H1 (cell line): ENCODE results near the gene LDHB. TPM values are rescaled to one million over a fixed set of nuclear protein-coding genes. Genes with fewer than 3 reads are reported as not detected.

Experiments
- CTCF ChIA-PET: fragments of 300-600 bp; sonication (Branson Sonifier 250); formaldehyde crosslinking; loops from one replicate; lab custom pipeline; 2021; ENCODE audit not compliant: partially characterized antibody; lab: Charles Lee
- POLR2A ChIA-PET: fragments of 300-600 bp; sonication (Branson Sonifier 250); formaldehyde crosslinking; loops from one replicate; lab custom pipeline; 2021; ENCODE audit warnings: inconsistent platforms; ENCODE audit not compliant: partially characterized antibody; lab: Charles Lee
- DNase-seq, 2 experiments: peaks; one replicate each; pipeline versions ENCODE4 v3.0.0 to v3.0.0-alpha.2; 2010 to 2022; ENCODE audit warnings: low spot score in 2 of 2, low read depth in 1 of 2, mixed read lengths in 1 of 2
- FAIRE-seq: peaks from 2 replicates; lab custom pipeline; 2011; peaks lifted over from hg19 to GRCh38; lab: Jason Lieb, UNC
- H2AFZ ChIP-seq: 2 replicates; pipeline ENCODE4 v1.8.1; 2012; ENCODE audit warnings: low read length, inconsistent platforms
- H2AK5ac ChIP-seq: 2 replicates; pipeline ENCODE4 v1.6.1; 2013; ENCODE audit warnings: low read depth, low read length
- H2BK120ac ChIP-seq: replicated peaks from 2 replicates; pipeline ENCODE3; 2013; ENCODE audit warnings: low read depth, low read length, inconsistent platforms
- H2BK12ac ChIP-seq: 2 replicates; pipeline ENCODE4 v1.6.1; 2013; ENCODE audit warnings: low read depth, low read length
- H2BK15ac ChIP-seq: 2 replicates; pipeline ENCODE4 v1.6.1; 2013; ENCODE audit warnings: low read length
- H2BK20ac ChIP-seq: 2 replicates; pipeline ENCODE4 v1.6.1; 2013; ENCODE audit warnings: low read length
- H2BK5ac ChIP-seq: 2 replicates; pipeline ENCODE4 v1.6.1; 2013; ENCODE audit warnings: low read depth, low read length
- H3K14ac ChIP-seq: 2 replicates; pipeline ENCODE4 v1.6.1; 2013; ENCODE audit warnings: inconsistent platforms; ENCODE audit not compliant: insufficient read length
- H3K18ac ChIP-seq: 2 replicates; pipeline ENCODE4 v1.6.1; 2013; ENCODE audit warnings: low read length; ENCODE audit errors: extremely low read depth
- H3K23ac ChIP-seq: 2 replicates; pipeline ENCODE4 v1.6.1; 2013; ENCODE audit warnings: inconsistent platforms; ENCODE audit not compliant: insufficient read length
- H3K23me2 ChIP-seq: 2 replicates; pipeline ENCODE4 v1.6.1; 2013; ENCODE audit warnings: low read depth, low read length
- H3K27ac ChIP-seq: 2 replicates; pipeline ENCODE4 v1.6.1; 2011; ENCODE audit warnings: low read depth, low read length, inconsistent platforms
- H3K27me3 ChIP-seq, 4 experiments: replicated peaks in 1 of 4; 1 replicate in 1 of 4; 2 replicates in 3 of 4; pipeline versions ENCODE4 v1.6.1 to v1.8.1; 2011 to 2013; ENCODE audit warnings: low read length in 3 of 4, mild to moderate bottlenecking in 3 of 4, inconsistent platforms in 2 of 4, mixed read lengths in 2 of 4, moderate library complexity in 1 of 4; ENCODE audit not compliant: control insufficient read depth in 3 of 4, insufficient read depth in 3 of 4; ENCODE audit errors: extremely low read depth in 1 of 4
- H3K36me3 ChIP-seq, 4 experiments: 2 replicates each; pipeline versions ENCODE4 v1.6.1 to v1.8.1; 2011 to 2013; ENCODE audit warnings: mild to moderate bottlenecking in 4 of 4, low read length in 3 of 4, moderate library complexity in 2 of 4, control low read depth in 1 of 4, inconsistent platforms in 1 of 4; ENCODE audit not compliant: insufficient read depth in 4 of 4, control insufficient read depth in 2 of 4
- H3K4ac ChIP-seq: replicated peaks from 2 replicates; pipeline ENCODE3; 2013; ENCODE audit warnings: low read length, low read depth, mixed read lengths, inconsistent platforms; ENCODE audit not compliant: insufficient read length
- H3K4me1 ChIP-seq, 4 experiments: replicated peaks in 1 of 4; 1 replicate in 1 of 4; 2 replicates in 3 of 4; pipeline versions ENCODE4 v1.6.1 to v1.8.1; 2011 to 2013; ENCODE audit warnings: low read length in 3 of 4, inconsistent platforms in 2 of 4, mixed read lengths in 1 of 4; ENCODE audit not compliant: insufficient read depth in 4 of 4, control insufficient read depth in 3 of 4
- H3K4me2 ChIP-seq, 2 experiments: 2 replicates each; pipeline versions ENCODE4 v1.6.1 to v1.8.1; 2011 to 2013; ENCODE audit warnings: low read depth in 2 of 2, low read length in 2 of 2, control low read depth in 1 of 2, inconsistent platforms in 1 of 2, mild to moderate bottlenecking in 1 of 2; ENCODE audit not compliant: insufficient read depth in 1 of 2
- H3K4me3 ChIP-seq, 4 experiments: fragments of 200-600, 300-600 bp in 1 of 4; sonication (generic), shearing (Covaris generic), sonication (Bioruptor Twin) in 1 of 4; 2 replicates each; pipeline versions ENCODE4 v1.5.1 to v1.8.1; 2011 to 2016; ENCODE audit warnings: low read length in 4 of 4, low read depth in 3 of 4, control low read depth in 2 of 4, inconsistent platforms in 2 of 4, mild to moderate bottlenecking in 2 of 4, mixed read lengths in 1 of 4, moderate library complexity in 1 of 4; ENCODE audit not compliant: insufficient read depth in 2 of 4; ENCODE audit errors: extremely low read depth in 1 of 4
- H3K56ac ChIP-seq: replicated peaks from 2 replicates; pipeline ENCODE3; 2013; ENCODE audit warnings: low read depth, mild to moderate bottlenecking, mixed read lengths, low read length, inconsistent platforms; ENCODE audit not compliant: insufficient read length
- H3K79me1 ChIP-seq: 2 replicates; pipeline ENCODE4 v1.6.1; 2013; ENCODE audit warnings: low read depth, low read length, control low read depth
- H3K79me2 ChIP-seq, 2 experiments: 2 replicates each; pipeline versions ENCODE4 v1.6.1 to v1.8.1; 2012 to 2013; ENCODE audit warnings: low read length in 2 of 2, mild to moderate bottlenecking in 2 of 2, inconsistent platforms in 1 of 2; ENCODE audit not compliant: insufficient read depth in 2 of 2, control insufficient read depth in 1 of 2
- H3K9ac ChIP-seq, 4 experiments: replicated peaks in 1 of 4; 1 replicate in 1 of 4; 2 replicates in 3 of 4; pipeline versions ENCODE4 v1.6.1 to v1.8.1; 2011 to 2013; ENCODE audit warnings: low read depth in 3 of 4, low read length in 3 of 4, control low read depth in 2 of 4, mild to moderate bottlenecking in 2 of 4, moderate library complexity in 2 of 4, inconsistent platforms in 1 of 4; ENCODE audit errors: extremely low read depth in 1 of 4
- H3K9me3 ChIP-seq, 2 experiments: 2 replicates each; pipeline versions ENCODE4 v1.6.1 to v1.8.1; 2012 to 2013; ENCODE audit warnings: mild to moderate bottlenecking in 2 of 2, moderate library complexity in 2 of 2, control low read depth in 1 of 2, inconsistent platforms in 1 of 2, low read depth in 1 of 2, low read length in 1 of 2, mixed read lengths in 1 of 2; ENCODE audit not compliant: insufficient read depth in 2 of 2
- H4K20me1 ChIP-seq, 2 experiments: replicated peaks in 1 of 2; 2 replicates each; pipeline versions ENCODE3 to v1.8.1; 2011 to 2013; ENCODE audit warnings: inconsistent platforms in 2 of 2, low read length in 2 of 2, mild to moderate bottlenecking in 1 of 2; ENCODE audit not compliant: insufficient read depth in 2 of 2, control insufficient read depth in 1 of 2
- H4K5ac ChIP-seq: 2 replicates; pipeline ENCODE4 v1.6.1; 2013; ENCODE audit warnings: low read length, low read depth, mixed read lengths, inconsistent platforms; ENCODE audit not compliant: insufficient read length
- H4K8ac ChIP-seq: 2 replicates; pipeline ENCODE4 v1.8.0; 2013; ENCODE audit warnings: mild to moderate bottlenecking, moderate library complexity, low read length, inconsistent platforms; ENCODE audit not compliant: insufficient read depth; ENCODE audit errors: extremely low read depth
- H4K91ac ChIP-seq: replicated peaks from 2 replicates; pipeline ENCODE3; 2013; ENCODE audit warnings: low read length, mixed read lengths, inconsistent platforms; ENCODE audit not compliant: insufficient read length
- ATF2 ChIP-seq: IDR thresholded peaks from 2 replicates; pipeline ENCODE4 v1.6.1; 2012; ENCODE audit warnings: low read length, inconsistent platforms
- CHD1 ChIP-seq: IDR thresholded peaks from 2 replicates; pipeline ENCODE4 v1.6.1; 2012; ENCODE audit warnings: low read depth, low read length, improper control_type of control experiment
- GTF2F1 ChIP-seq: IDR thresholded peaks from 2 replicates; pipeline ENCODE4 v1.6.1; 2012; ENCODE audit warnings: low read depth, low read length, improper control_type of control experiment, borderline replicate concordance
- JUND ChIP-seq: IDR thresholded peaks from 2 replicates; pipeline ENCODE4 v1.6.1; 2011; ENCODE audit warnings: mild to moderate bottlenecking, improper control_type of control experiment, low read length
- RNF2 ChIP-seq: fragments of 200-900, 300-1000 bp; sonication (generic); IDR thresholded peaks from 2 replicates; pipeline ENCODE4 v1.7.1; 2016; ENCODE audit warnings: borderline replicate concordance, low read depth, mild to moderate bottlenecking, antibody characterized with exemption, low read length; ENCODE audit not compliant: poor library complexity, severe bottlenecking; ENCODE audit errors: missing control alignments
- SAP30 ChIP-seq: fragments of 300-600 bp; sonication (generic); IDR thresholded peaks from 2 replicates; pipeline ENCODE4 v1.7.1; 2012; ENCODE audit warnings: low read length, moderate library complexity, mild to moderate bottlenecking, inconsistent platforms; ENCODE audit not compliant: insufficient read depth, insufficient replicate concordance
- SIN3A ChIP-seq, 2 experiments: IDR thresholded peaks in 1 of 2; conservative IDR thresholded peaks in 1 of 2; 2 replicates each; pipeline ENCODE4 v1.6.1; 2011 to 2012; ENCODE audit warnings: low read length in 2 of 2, improper control_type of control experiment in 1 of 2, low read depth in 1 of 2, mild to moderate bottlenecking in 1 of 2
- SP2 ChIP-seq: IDR thresholded peaks from 2 replicates; pipeline ENCODE4 v1.6.1; 2012; ENCODE audit warnings: mild to moderate bottlenecking, low read length, inconsistent platforms
- SRF ChIP-seq: IDR thresholded peaks from 2 replicates; pipeline ENCODE4 v1.6.1; 2011; ENCODE audit warnings: mild to moderate bottlenecking, low read depth, low read length, moderate library complexity
- TEAD4 ChIP-seq: IDR thresholded peaks from 2 replicates; pipeline ENCODE4 v1.6.1; 2012; ENCODE audit warnings: low read depth, low read length, inconsistent platforms, mixed read lengths
- USF2 ChIP-seq: IDR thresholded peaks from 2 replicates; pipeline ENCODE4 v1.6.1; 2011; ENCODE audit warnings: low read length, improper control_type of control experiment
- WGBS, 2 experiments: shearing (Covaris generic) in 1 of 2; methylation state at CpG; one replicate each; pipeline versions ENCODE4 v1.1.6 to v1.1.7; 2013 to 2015; ENCODE audit warnings: low lambda C conversion rate in 2 of 2, mixed read lengths in 2 of 2, inconsistent platforms in 1 of 2, low coverage in 1 of 2, missing lambda C conversion rate in 1 of 2; ENCODE audit not compliant: insufficient replicate concordance in 2 of 2, insufficient coverage in 1 of 2, insufficient read length in 1 of 2; ENCODE audit errors: extremely low coverage in 1 of 2, missing lambda C conversion rate in 1 of 2; 5-methylcytosine and 5-hydroxymethylcytosine counted together
- polyA plus RNA-seq, 7 experiments: library from polyadenylated mRNA; depleted of rRNA in 3 of 7; stranded (reverse) in 5 of 7; unstranded in 2 of 7; fragments of >200 nt in 5 of 7; fragments of 200-250 nt in 2 of 7; gene quantifications; 1 replicate in 5 of 7; 2 replicates in 1 of 7; 4 replicates in 1 of 7; pipeline versions ENCODE4 v1.2.1 to v1.2.3, GENCODE V29; 2011 to 2013; ENCODE audit warnings: missing spikeins in 2 of 7, mixed read lengths in 2 of 7
- total RNA-seq: library from RNA; stranded (reverse); fragmentation: NEBNext Ultra II Directional; extraction: Animal tissue kit (Norgen Biotek cat#: 25700); gene quantifications from 2 replicates; pipeline ENCODE4 v1.2.1, GENCODE V29; 2021

LDHB gene
- total and polyA plus RNA-seq, 2 of the 8 experiments (the other 6 are each of a cell fraction or from before 2014, with no cell fraction given) = 1,177 to 1,781 TPM

GRCh38 chr12:21602774-21603173, 54.9 kb downstream of the LDHB start:
- no peak overlapping the region for H3K4ac ChIP-seq
- no peaks in the 10 kb centered on the region for H4K20me1 ChIP-seq
- H3K23me2 ChIP-seq = no peaks in the 10 kb centered on the region
- CTCF ChIA-PET = no interaction called here
- FAIRE-seq (no peak), DNase-seq (no peak)
- no peaks in the 10 kb centered on the region for H3K9me3 ChIP-seq
- no peaks in the 10 kb centered on the region for H3K79me2 ChIP-seq
- no peak overlapping the region for H3K14ac ChIP-seq
- H3K56ac ChIP-seq = no peak overlapping the region
- no peaks in the 10 kb centered on the region for H3K36me3 ChIP-seq
- H2AK5ac ChIP-seq = no peak overlapping the region
- no peak overlapping the region for H2BK15ac ChIP-seq
- no peak overlapping the region for H3K23ac ChIP-seq
- no peaks in the 10 kb centered on the region for H3K79me1 ChIP-seq
- H4K8ac ChIP-seq = no peak overlapping the region
- H3K4me2 ChIP-seq = no peak overlapping the region
- no peak overlapping the region for H2BK120ac ChIP-seq
- H3K27me3 ChIP-seq = no peaks in the 10 kb centered on the region
- H2BK20ac ChIP-seq = no peak overlapping the region
- no peak overlapping the region for H3K9ac ChIP-seq
- no peak overlapping the region for H3K18ac ChIP-seq
- H3K27ac ChIP-seq = no peak overlapping the region
- H4K5ac ChIP-seq = no peak overlapping the region
- H3K4me3 ChIP-seq = no peak overlapping the region
- H2BK5ac ChIP-seq = no peak overlapping the region
- no peak overlapping the region for H4K91ac ChIP-seq
- 89% methylated on average over 2 of the region's 2 CpGs; no CpG with 5 or more reads in 1 of the 2 experiments for WGBS, 2 experiments
- peaks cover 0 to 2% (median 0%) of the 10 kb centered on the region in 4 experiments; a peak in 1 of 7 replicates for H3K4me1 ChIP-seq
- H2BK12ac ChIP-seq = no peak overlapping the region
- no peak overlapping the region for H2AFZ ChIP-seq
- POLR2A ChIA-PET = no interaction called here
- TF ChIP-seq SRF (no peak), USF2 (no peak), SAP30 (no peak), GTF2F1 (no peak), SIN3A (conservative IDR thresholded peaks at IDR 0.05 in 1 of 2, IDR thresholded peaks at IDR 0.05 in 1 of 2; ENCODE audit: low read depth in 1 of 2, low read length in 2 of 2) (no peak), SP2 (no peak), TEAD4 (no peak), JUND (no peak), RNF2 (no peak), ATF2 (no peak), CHD1 (no peak)
